C4-2B (cell line): ENCODE data around the gene TLK2.

Source experiments
- CTCF ChIP-seq: fragments of 450-650 bp; conservative IDR thresholded peaks from 2 replicates; pipeline ENCODE4 v1.5.1; 2017; ENCODE audit warnings: mild to moderate bottlenecking
- ZFX ChIP-seq: fragments of 450-650 bp; IDR thresholded peaks from 2 replicates; pipeline ENCODE4 v1.6.1; 2017

- TF ChIP-seq CTCF (no peak), ZFX (no peak)
Measured at GRCh38 chr17:62625870-62626200, 147.2 kb downstream of the TLK2 start.
